ENCODE measurements around the gene CDC26.

DNA sequence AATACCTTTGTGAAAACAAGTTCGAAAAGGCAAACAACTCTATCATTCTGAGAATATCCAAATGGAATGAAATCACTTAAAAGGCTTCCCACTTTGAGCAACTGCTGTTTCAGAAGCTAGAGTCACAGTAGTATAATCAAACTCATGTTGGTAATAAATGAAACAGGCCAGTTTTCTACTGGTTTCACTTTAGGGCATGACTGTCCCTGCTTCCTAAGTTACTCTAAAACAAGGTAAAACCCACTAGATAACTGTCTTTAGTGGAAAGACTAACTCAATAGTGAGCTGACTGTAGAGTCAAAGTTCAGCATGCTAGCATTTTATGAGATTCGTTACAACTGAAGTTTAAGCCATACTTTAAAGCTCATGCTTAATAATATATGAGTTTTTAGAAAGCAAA is 6.0 kb downstream of the CDC26 start:
- TF ChIP-seq POLR2A (IDR thresholded peaks at IDR 0.05; ENCODE audit: borderline replicate concordance, extremely low read depth, insufficient read depth, insufficient read length) = no peak
- TF ChIP-seq, protein P1, sequence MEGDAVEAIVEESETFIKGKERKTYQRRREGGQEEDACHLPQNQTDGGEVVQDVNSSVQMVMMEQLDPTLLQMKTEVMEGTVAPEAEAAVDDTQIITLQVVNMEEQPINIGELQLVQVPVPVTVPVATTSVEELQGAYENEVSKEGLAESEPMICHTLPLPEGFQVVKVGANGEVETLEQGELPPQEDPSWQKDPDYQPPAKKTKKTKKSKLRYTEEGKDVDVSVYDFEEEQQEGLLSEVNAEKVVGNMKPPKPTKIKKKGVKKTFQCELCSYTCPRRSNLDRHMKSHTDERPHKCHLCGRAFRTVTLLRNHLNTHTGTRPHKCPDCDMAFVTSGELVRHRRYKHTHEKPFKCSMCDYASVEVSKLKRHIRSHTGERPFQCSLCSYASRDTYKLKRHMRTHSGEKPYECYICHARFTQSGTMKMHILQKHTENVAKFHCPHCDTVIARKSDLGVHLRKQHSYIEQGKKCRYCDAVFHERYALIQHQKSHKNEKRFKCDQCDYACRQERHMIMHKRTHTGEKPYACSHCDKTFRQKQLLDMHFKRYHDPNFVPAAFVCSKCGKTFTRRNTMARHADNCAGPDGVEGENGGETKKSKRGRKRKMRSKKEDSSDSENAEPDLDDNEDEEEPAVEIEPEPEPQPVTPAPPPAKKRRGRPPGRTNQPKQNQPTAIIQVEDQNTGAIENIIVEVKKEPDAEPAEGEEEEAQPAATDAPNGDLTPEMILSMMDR (IDR thresholded peaks at IDR 0.05 in 2 of 3, conservative IDR thresholded peaks at IDR 0.05 in 1 of 3; ENCODE audit: borderline replicate concordance in 1 of 3, insufficient read depth in 1 of 3, low read depth in 2 of 3, low read length in 2 of 3) = no peak
- TF ChIP-seq CEBPB (IDR thresholded peaks at IDR 0.05; ENCODE audit: low read depth) = no peak
- no peak for TF ChIP-seq JUND (IDR thresholded peaks at IDR 0.05)
- no peak for TF ChIP-seq POLR2AphosphoS5 (IDR thresholded peaks at IDR 0.05; ENCODE audit: low read depth, low read length)
- TF ChIP-seq EZH2 (IDR thresholded peaks at IDR 0.05) = no peak
- no peak for TF ChIP-seq ZNF274 (IDR thresholded peaks at IDR 0.05; ENCODE audit: low read depth, low read length)
- TF ChIP-seq, protein P2, sequence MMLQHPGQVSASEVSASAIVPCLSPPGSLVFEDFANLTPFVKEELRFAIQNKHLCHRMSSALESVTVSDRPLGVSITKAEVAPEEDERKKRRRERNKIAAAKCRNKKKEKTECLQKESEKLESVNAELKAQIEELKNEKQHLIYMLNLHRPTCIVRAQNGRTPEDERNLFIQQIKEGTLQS (IDR thresholded peaks at IDR 0.05) = no peak
- no peak for TF ChIP-seq RAD21 (IDR thresholded peaks at IDR 0.05; ENCODE audit: low read depth)
- no peak for TF ChIP-seq YY1 (IDR thresholded peaks at IDR 0.05; ENCODE audit: extremely low read depth, insufficient replicate concordance, low read depth, low read length)
- TF ChIP-seq, protein P3, sequence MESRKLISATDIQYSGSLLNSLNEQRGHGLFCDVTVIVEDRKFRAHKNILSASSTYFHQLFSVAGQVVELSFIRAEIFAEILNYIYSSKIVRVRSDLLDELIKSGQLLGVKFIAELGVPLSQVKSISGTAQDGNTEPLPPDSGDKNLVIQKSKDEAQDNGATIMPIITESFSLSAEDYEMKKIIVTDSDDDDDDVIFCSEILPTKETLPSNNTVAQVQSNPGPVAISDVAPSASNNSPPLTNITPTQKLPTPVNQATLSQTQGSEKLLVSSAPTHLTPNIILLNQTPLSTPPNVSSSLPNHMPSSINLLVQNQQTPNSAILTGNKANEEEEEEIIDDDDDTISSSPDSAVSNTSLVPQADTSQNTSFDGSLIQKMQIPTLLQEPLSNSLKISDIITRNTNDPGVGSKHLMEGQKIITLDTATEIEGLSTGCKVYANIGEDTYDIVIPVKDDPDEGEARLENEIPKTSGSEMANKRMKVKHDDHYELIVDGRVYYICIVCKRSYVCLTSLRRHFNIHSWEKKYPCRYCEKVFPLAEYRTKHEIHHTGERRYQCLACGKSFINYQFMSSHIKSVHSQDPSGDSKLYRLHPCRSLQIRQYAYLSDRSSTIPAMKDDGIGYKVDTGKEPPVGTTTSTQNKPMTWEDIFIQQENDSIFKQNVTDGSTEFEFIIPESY (IDR thresholded peaks at IDR 0.05; ENCODE audit: extremely low read depth, insufficient replicate concordance, low read length) = no peak
- no peak for TF ChIP-seq TCF7L2 (IDR thresholded peaks at IDR 0.05; ENCODE audit: borderline replicate concordance, extremely low read depth, insufficient read depth, insufficient read length)
